SKM-1 treated with dmso at 0.1 percent for 144 hours (cell line): ENCODE results near the gene GSE1.
A peak's percentile ranks its signal among the peaks of the same experiment; 100 is the strongest.

Source experiments
- DNase-seq: peaks from one replicate; lab custom pipeline; 2025; ENCODE audit not compliant: unreplicated experiment; lab: John Stamatoyannopoulos, UW

GSE1 gene

DNA sequence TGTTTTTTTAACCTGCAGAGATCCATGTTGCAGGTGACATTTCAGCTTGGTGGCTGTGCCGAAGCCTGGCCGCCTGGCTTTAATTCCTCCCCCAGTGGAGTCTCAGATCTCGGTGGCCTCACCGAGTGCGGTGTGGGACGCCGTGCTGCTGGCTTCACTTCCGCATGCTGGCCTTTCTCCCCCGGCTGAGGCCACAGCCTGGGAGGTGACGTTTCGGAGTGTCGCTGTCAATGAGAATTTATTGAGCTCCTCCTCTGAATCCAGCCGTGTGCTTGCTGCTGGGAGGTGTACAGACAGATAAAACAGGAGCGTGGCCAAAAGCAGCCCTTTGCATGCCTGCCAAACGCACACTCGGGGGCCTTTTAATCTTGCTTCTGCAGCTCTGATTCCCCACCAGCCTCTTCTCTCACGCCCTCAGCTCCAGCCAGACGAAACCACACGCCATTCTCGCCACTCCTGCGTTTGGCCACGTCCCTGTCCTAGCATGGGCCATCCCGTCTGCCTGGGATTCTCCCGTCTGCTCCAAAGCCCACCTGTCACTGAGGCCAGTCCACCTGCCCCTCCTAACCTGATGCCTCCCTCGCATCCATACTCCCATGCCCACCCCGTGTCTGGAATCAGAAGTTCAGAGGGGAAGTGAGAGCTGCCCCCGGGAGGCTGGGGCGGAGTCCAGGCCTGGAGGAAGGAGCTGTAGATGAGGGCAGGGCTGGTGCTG, 3.6 kb downstream of the GSE1 start:
- DNase-seq = peak; percentile 27

DNA sequence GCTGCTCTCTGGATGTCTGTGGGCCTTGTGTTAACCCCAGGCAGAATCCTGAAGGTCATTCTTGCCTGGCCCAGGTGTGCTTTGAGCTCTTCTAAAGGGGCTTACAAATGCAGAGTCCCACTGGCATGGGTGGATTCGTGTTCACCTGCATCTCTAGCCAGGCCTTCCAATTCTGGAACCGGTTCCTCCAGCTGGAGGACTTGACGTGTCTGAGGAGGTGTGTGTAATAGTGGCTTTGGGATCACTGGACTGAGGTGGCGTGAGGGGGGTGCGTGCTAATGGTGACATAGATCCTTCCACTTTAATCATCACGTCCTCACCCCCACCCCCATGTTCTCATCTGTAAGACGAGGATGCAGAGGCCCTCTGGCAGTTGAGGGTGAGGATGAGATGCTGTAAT, 4.8 kb downstream of the GSE1 start:
- no peak for DNase-seq

- no peak for DNase-seq
Observed at GRCh38 chr16:85618521-85618920, 5.4 kb downstream of the GSE1 start.

DNA sequence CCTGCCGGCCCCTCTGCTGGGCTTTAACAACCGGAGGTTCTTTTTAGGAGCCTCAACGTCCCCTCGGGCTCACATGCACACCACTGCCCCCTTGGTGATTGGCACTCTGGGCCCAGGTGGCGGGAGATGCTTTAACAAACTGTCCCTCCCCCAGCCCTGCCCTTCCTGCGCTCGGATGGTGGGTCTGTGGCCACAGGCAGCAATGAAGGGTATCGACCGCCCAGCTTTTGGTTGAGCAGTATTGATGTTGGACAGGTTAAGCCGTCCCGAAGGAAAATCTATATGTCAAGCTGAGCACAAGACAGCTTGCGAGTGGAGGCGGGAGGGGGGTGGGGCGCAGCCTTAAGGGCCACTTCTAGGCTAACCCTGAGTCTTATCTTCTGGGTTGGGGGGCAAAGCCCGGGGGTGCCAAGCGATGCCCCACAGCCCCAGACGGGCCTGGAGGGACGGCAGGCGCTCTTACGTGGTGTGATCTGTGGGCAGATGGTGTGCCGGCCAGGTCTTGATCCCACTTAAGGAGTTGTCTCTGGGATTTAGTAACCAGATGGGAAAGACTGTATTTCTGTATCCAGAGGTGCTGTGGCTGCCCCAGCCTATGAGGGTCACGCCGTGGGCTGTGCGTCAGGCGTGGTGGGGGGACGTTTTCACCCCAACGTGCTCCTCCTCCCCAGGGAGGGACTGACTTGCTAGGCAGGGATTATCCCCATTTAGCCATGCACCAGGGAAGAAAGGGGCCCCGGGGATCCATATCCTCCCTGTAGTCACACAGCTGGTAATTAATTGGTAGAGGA, 6.2 kb downstream of the GSE1 start:
- no peak for DNase-seq

- no peak for DNase-seq
Observed at GRCh38 chr16:85620374-85620773, 7.3 kb downstream of the GSE1 start.

DNA sequence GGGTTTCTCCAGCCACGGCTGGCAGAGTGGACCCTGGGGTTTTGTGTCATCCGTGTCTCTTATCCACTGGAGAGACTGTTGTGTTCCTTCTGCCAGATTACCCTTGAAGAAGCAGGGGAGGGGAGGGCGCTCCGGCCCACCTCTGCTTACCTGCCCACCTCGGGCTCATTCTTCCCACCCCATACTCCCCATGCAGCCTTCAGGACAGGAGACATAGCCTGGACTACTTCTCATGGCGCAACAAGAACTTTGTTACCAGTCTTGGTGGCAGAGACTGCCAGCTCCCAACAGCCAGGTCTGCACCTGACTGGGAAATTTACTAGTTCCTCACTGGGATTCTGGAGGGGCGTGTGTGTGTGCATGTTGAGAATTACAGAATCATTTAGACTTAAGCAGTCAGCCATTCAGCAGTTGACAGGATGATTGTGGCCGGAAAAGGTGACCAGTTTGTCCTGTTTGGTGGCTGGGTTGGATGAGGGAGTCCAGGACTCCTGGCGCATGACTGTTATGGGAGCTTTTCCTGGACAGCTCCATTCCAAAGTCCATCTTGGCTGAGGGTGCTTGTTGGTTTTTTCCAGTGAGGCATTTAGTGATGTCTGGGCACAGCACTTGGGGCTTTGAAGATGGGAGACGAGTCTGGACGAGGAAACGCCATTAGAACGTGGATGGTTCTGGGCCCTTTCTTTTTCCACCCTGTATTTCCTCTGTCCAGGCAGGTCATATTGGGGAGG, 8.7 kb downstream of the GSE1 start:
- DNase-seq = no peak

- no peak for DNase-seq
Observed at GRCh38 chr16:85622683-85623082, 9.6 kb downstream of the GSE1 start.

GRCh38 chr16:85623250-85623649, 10.1 kb downstream of the GSE1 start:
- DNase-seq = no peak

- no peak for DNase-seq
Observed at GRCh38 chr16:85623997-85624601, 11.0 kb downstream of the GSE1 start.

DNA sequence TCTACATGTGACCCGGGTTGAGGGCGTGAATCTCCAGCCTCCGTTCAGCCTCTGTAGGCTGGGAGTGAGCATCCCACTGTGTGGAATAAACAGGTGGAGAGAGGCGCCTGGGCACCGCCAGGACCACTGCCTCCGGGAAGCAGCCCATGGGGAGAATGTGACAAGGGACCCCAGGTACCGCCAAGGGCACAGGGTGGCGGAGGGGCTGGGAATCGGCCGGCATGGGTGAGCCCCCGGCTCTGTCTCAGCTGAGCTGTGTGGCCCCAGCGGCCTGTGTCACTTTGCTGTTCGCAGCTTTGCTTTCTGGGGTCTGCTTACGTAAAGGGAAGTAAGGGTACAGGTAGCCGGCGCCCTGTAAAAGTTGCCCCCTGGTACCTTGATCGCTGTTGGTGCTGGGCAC, 11.5 kb downstream of the GSE1 start:
- no peak for DNase-seq

- no peak for DNase-seq
Observed at GRCh38 chr16:85625053-85625452, 11.9 kb downstream of the GSE1 start.

GRCh38 chr16:85625485-85626117, 12.5 kb downstream of the GSE1 start:
- DNase-seq = no peak

DNA sequence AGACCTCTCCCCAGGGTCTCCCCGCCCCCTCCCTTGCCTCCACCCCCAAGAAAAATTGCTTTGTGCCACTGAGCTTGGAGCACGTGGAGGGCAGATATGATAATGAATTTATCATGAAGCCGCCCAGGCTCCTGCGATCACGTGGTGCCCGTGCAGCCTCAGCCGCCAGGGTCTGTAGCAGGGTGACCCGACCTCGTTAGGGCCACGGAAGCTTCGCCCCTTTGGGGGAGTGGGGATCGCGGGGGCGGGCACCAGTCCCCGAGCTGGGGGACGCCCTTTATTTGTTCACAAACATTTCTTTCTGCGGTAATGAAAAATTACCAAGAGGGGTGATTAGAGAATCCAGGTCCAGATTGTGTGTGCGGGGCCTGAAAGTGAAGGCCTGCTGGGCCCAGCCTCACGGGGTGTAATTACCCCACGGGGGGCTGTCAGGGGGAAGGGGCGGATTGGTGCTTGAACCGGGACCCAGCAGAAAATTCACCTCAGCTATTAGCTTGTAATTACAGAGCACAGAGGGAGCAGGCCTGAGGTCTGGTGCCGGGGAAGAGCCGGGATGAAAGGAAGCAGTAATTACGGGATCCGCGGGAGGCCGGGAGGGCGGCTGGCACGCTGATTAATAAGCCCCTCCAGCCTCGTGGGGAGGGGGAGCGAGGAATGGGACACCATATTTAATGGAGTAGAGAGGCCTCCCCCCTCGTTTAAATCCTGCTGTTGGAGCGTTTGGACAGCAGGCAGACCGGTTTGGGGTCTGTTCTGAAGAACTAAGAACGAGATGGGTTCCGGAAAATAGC, 13.3 kb downstream of the GSE1 start:
- no peak for DNase-seq

- no peak for DNase-seq
Observed at GRCh38 chr16:85627089-85627488, 14.0 kb downstream of the GSE1 start.

- no peak for DNase-seq
Observed at GRCh38 chr16:85627526-85628264, 14.6 kb downstream of the GSE1 start.

GRCh38 chr16:85628265-85628556, 15.1 kb downstream of the GSE1 start:
- no peak for DNase-seq

DNA sequence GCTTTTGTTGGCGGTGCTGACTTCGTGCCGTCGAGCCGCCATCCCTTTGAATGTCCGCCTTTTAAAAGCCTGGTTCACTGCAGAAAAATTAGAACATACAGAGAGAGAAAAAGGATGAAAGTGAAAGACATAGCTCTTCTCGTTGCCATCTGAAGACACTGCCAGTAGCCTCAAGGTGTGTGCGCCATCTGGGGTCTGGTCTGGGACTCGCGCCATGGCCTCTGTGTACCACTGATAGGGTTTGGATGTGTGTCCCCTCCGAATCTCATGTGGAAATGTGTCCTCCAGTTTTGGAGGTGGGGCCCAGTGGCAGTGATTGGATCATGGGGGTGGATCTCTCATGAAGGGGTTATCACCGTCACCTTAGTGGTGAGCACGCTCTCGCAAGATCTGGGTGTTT, 15.5 kb downstream of the GSE1 start:
- DNase-seq = no peak

- no peak for DNase-seq
Observed at GRCh38 chr16:85629326-85629725, 16.2 kb downstream of the GSE1 start.

GRCh38 chr16:85629853-85630252, 16.7 kb downstream of the GSE1 start:
- DNase-seq = no peak

GRCh38 chr16:85631230-85631629, 18.1 kb downstream of the GSE1 start:
- DNase-seq = no peak
